ENCODE results near the gene BABAM2. TPM values are rescaled to one million over a fixed set of nuclear protein-coding genes. Genes with fewer than 3 reads are reported as not detected.

Gene BABAM2
- total and polyA plus RNA-seq, 2 of the 4 experiments (the other 2 are of a cell fraction), result 20.9 to 23.1 TPM

DNA sequence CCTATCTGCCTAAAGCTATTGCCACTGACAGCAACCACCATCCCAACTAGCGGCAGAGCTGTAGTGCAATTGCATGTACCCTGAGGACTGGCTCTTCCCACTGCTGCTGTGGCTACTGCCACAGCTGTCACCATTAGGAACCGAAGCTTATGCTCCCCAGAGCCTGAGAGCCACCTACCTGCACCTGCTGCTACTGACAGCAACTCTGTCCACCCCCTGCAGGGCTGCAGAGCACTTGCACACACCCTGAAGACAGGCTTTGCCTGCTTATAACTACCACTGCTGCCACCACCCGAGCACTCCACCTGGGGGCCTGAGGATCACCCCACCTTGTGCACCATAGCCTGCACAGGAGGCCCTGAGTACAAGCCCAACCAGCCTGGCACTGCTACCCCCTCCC, 284.5 kb downstream of the BABAM2 start:
- Histone ChIP-seq H3K4me1 (ENCODE audit: control insufficient read depth, insufficient read depth, low read length) (peaks cover 6% of the 10 kb centered on the region), H3K56ac (ENCODE audit: extremely low read depth, insufficient read depth, low read length) (no peak overlapping the region), H3K9ac (ENCODE audit: low read depth, low read length) (no peak overlapping the region), H2BK20ac (ENCODE audit: low read depth, low read length) (no peak overlapping the region), H4K91ac (ENCODE audit: insufficient read depth, low read depth, low read length) (peak overlapping the region; percentile 24; the same call in 1 of the 2 replicates), H3K9me3 (ENCODE audit: control insufficient read depth, insufficient read depth, low read length) (no peaks in the 10 kb centered on the region), H4K5ac (ENCODE audit: low read depth, low read length) (no peak overlapping the region), H3K36me3 (ENCODE audit: control insufficient read depth, insufficient read depth, low read length) (no peaks in the 10 kb centered on the region), H2AK9ac (replicated peaks; ENCODE audit: low read depth, low read length, poor library complexity) (no peak overlapping the region), H2AFZ (replicated peaks; ENCODE audit: low read length, poor library complexity) (no peak overlapping the region), H3K79me1 (ENCODE audit: low read depth in 1 of 2, low read length in 2 of 2) (no peaks in the 10 kb centered on the region), H3K14ac (replicated peaks; ENCODE audit: low read depth, low read length) (no peak overlapping the region), H4K20me1 (ENCODE audit: insufficient read depth, low read length) (no peaks in the 10 kb centered on the region), H4K8ac (ENCODE audit: low read depth in 2 of 2, low read length in 2 of 2) (no peak overlapping the region), H3K4me2 (ENCODE audit: low read depth, low read length) (no peak overlapping the region), H3K23ac (ENCODE audit: low read depth, low read length) (no peak overlapping the region), H3K18ac (ENCODE audit: low read depth, low read length) (no peak overlapping the region), H2BK120ac (ENCODE audit: low read depth, low read length) (no peak overlapping the region), H2BK5ac (ENCODE audit: low read depth, low read length, poor library complexity, severe bottlenecking) (no peak overlapping the region), H3K27me3 (ENCODE audit: control insufficient read depth, insufficient read depth, low read length) (no peaks in the 10 kb centered on the region), H3K4me3 (ENCODE audit: insufficient read depth, low read depth, low read length) (no peak overlapping the region), H3K27ac (ENCODE audit: insufficient read depth, low read length) (no peak overlapping the region), H2BK15ac (ENCODE audit: low read depth, low read length) (no peak overlapping the region), H2AK5ac (ENCODE audit: low read depth, low read length) (no peak overlapping the region), H3K4ac (ENCODE audit: low read depth, low read length) (no peak overlapping the region), H3K9me1 (ENCODE audit: insufficient read depth, low read length) (no peaks in the 10 kb centered on the region; the same call in 1 of the 2 replicates)
- ATAC-seq (ENCODE audit: low read depth), result no peak
- TF ChIP-seq, protein P1, sequence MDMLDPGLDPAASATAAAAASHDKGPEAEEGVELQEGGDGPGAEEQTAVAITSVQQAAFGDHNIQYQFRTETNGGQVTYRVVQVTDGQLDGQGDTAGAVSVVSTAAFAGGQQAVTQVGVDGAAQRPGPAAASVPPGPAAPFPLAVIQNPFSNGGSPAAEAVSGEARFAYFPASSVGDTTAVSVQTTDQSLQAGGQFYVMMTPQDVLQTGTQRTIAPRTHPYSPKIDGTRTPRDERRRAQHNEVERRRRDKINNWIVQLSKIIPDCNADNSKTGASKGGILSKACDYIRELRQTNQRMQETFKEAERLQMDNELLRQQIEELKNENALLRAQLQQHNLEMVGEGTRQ (IDR thresholded peaks at IDR 0.05; ENCODE audit: low read depth, low read length), result no peak
- TF ChIP-seq RCOR1 (IDR thresholded peaks at IDR 0.05; ENCODE audit: insufficient replicate concordance, low read length) (no peak), FOS (IDR thresholded peaks at IDR 0.05; ENCODE audit: low read depth, low read length) (no peak)
- 100% methylated on average over 1 of the region's 3 CpGs; no CpG with 5 or more reads in 1 of the 2 experiments for WGBS, 2 experiments (ENCODE audit: extremely low coverage in 2 of 2, insufficient read length in 1 of 2)
- in situ Hi-C loops (cut with MboI; ENCODE audit: low sequenced_read_pairs), result no loop called here
- DNase-seq, result no peak
- ChIA-PET CTCF (no interaction called here), POLR2A (ENCODE audit: unreplicated experiment) (no interaction called here)
- BruUV-seq (replicated peaks), result no TSS peak
- dilution Hi-C loops (cut with HindIII; ENCODE audit: low sequenced_read_pairs, unreplicated experiment), result no loop called here
- intact Hi-C loops (cut with micrococcal nuclease), result no loop called here
